AG09309 (cell line): ENCODE measurements around the gene PRKG1.

Experiments
- DNase-seq: peaks from one replicate; pipeline ENCODE4 v3.0.0-alpha.2; 2010; ENCODE audit warnings: low read depth
- H3K4me3 ChIP-seq: 2 replicates; pipeline ENCODE4 v1.5.1; 2011; ENCODE audit warnings: mild to moderate bottlenecking, low read depth, low read length, moderate library complexity; ENCODE audit not compliant: control insufficient read depth
- TF ChIP-seq, protein P1 (sequence below): IDR thresholded peaks from 2 replicates; pipeline ENCODE4 v1.5.1; 2011; ENCODE audit warnings: mild to moderate bottlenecking, low read depth, low read length, inconsistent platforms; ENCODE audit not compliant: insufficient read depth, control insufficient read depth; ENCODE audit errors: missing control alignments

PRKG1 gene

DNA sequence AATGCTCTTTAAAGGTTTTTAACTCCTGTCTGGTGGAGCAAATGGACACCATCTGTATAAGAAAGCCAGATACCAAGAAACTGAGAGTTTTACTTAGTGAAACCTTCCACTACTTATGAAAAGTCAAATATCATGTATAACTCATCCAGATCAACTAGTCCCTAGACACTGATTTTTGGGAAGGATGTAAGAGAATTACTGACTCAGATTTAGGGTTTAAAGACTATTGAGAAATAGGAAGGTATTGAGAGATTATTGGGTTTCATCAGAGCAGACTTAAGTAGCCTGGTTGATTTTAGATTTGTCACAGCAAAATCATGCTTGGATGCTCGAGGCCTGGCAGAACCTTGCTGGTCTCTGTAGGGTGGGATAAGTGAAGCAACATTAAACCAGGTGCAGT is 622.0 kb downstream of the PRKG1 start:
- TF ChIP-seq, protein P1, sequence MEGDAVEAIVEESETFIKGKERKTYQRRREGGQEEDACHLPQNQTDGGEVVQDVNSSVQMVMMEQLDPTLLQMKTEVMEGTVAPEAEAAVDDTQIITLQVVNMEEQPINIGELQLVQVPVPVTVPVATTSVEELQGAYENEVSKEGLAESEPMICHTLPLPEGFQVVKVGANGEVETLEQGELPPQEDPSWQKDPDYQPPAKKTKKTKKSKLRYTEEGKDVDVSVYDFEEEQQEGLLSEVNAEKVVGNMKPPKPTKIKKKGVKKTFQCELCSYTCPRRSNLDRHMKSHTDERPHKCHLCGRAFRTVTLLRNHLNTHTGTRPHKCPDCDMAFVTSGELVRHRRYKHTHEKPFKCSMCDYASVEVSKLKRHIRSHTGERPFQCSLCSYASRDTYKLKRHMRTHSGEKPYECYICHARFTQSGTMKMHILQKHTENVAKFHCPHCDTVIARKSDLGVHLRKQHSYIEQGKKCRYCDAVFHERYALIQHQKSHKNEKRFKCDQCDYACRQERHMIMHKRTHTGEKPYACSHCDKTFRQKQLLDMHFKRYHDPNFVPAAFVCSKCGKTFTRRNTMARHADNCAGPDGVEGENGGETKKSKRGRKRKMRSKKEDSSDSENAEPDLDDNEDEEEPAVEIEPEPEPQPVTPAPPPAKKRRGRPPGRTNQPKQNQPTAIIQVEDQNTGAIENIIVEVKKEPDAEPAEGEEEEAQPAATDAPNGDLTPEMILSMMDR, result no peak
- DNase-seq, result no peak
- no peak overlapping the region for H3K4me3 ChIP-seq

DNA sequence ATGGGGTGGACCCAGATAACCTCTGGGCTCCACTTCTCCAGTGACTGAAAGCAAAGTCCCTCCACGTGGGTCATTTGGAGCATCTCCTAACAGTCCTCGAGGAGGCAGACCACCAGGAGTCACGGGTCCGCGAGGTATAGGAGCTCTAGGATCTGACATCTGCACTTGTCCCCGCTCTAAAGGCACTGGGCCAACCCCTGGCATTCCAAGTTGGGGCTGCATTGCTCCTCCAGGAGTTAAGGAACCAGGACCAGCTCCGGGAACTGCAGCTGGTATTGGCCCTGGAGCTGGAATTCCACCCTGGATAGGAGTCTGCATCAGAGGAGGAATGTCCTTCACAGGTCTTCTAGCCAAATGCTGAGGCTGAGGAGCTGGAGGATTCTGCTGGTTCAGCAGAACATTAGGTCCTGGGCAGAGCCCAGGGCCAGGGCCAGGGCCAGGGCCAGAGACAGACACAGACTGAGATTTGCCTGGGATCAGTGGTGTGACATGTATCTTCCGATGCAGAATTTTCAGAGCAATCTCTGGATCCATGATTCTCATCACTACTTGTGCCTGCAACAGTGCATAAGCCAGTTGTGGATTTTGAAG is 624.3 kb downstream of the PRKG1 start:
- peak overlapping the region; percentile 74 for H3K4me3 ChIP-seq
- no peak for DNase-seq
- TF ChIP-seq, protein P1, result no peak

DNA sequence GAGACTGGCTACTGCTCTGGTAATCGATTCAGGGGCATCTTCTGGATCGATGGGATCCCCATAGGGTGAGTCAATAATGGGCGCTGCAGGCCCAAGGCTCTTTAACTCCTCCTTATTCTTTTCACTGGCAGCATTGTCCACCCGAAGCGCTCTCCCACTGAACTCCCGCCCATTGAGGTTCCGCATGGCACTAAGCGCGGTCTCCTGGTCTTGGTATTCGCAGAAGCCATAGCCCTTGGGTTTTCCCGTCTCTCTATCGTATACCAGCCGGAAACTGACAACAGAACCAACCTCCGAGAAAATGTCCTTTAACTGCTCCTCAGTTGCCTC is 624.8 kb downstream of the PRKG1 start:
- TF ChIP-seq, protein P1, result no peak
- no peak for DNase-seq
- H3K4me3 ChIP-seq, result peak overlapping the region; percentile 74

DNA sequence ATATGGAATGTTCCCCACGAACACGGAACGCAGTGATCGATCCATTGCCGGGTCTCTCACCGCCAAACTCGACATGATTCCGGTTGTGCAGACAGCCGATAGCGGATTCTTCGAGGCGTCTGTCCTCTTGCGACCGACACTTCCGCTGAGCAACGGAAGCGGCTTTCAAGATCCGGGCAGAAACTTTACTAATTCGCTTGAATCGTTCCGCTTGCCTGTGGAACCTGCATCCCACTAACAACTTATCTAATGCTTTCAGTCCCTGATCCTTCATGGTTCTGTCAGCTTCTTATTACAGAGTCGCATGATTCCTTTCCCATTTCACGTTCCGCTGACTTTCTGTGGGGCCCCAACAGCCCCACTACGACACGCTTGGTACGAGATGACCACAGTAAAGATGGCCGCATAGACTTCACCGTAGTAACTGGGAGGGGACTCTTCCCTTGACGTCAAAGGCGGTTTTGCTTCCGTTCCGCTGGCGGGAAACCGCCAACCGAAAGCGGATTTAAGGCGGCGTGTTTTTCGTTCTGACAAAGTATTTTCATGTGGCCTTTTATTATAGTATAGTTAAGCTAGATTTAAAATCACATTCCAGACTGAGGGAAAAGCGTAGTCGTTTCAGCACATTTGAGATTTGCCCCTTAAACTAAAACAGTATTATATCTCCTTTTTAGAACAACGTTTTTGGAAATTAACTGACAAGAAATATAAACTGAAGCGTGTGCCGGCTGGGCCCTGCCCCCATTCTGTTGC is 625.4 kb downstream of the PRKG1 start, which contains the start of gene CSTF2T:
CSTF2T (minus strand) TSS at position 121 of the 753 bp plus-strand sequence; CDS start at position 75, 46 bp downstream.
- H3K4me3 ChIP-seq, result peak within 1 kb of the TSS; percentile 74
- DNase-seq, result peak; percentile 76
- TF ChIP-seq, protein P1, result no peak

DNA sequence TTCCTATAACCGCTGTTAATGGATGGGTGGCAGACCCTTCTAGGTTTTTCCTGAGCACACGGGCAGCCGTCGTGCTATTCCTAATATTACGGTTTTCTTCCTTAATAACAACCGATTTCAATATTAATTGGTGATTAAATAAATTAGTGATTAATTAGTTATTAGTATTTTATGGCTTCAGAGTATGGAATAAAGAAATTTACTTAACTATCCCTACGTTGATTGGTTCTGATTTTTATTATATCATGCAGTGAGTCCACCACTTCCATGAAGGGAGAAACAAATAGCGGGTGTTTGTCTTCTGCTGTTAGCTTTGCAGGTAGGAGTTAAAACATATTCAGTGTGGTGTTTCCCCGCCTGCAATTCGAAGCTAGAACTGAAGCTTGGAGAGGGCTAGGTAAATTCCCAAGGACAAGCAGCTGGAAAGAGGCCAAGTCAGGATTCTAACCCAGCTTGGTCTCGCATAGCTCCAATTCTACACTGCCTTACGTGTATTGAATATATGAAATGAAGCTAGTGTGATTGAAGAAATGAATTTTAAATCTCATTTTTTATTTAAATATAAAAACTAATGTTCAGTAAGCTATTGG is 626.0 kb downstream of the PRKG1 start:
- H3K4me3 ChIP-seq, result peak overlapping the region; percentile 74
- TF ChIP-seq, protein P1, result no peak
- DNase-seq, result no peak

DNA sequence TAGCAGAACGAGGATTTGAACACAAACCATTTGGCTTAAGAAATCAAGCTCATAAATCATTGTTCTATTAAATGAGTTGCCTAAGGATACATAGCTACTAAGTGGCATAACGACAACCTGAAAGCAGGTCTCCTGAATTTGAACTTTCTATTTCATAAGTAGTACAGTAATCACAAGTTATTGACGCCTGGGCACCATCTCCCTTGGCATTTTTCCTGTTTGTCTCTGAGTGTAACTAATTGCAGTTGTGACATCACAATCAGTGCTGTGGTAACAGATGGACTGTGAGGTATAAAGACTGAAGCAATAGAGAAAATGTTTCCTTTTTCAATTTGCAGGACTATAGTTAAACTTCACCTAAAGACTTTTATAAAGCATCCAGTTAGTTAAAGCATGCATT is 631.5 kb downstream of the PRKG1 start:
- TF ChIP-seq, protein P1, result no peak
- H3K4me3 ChIP-seq, result no peak overlapping the region
- DNase-seq, result no peak
